ENCODE data around the gene ANKRD23.
"Not testable (repeated sequence)": the region's sequence is repeated elsewhere in the genome, so short reads cannot be mapped to it uniquely, and the experiment has no call there.

ANKRD23 gene

GRCh38 chr2:96867756-96868554 is 24.1 kb upstream of the ANKRD23 start:
- Histone ChIP-seq H3K4me3 (ENCODE audit: low read depth, low read length) (peak overlapping the region; percentile 91), H3K27ac (ENCODE audit: low read depth, low read length) (peak overlapping the region; percentile 96), H3K4me1 (ENCODE audit: control insufficient read depth, insufficient read depth, low read length) (peaks cover 19% of the 10 kb centered on the region), H3K9me3 (ENCODE audit: control insufficient read depth, insufficient read depth, low read length) (no peaks in the 10 kb centered on the region), H3K27me3 (ENCODE audit: control insufficient read depth, insufficient read depth, low read length) (peaks cover 10% of the 10 kb centered on the region), H3K9ac (ENCODE audit: low read depth, low read length) (peak overlapping the region; percentile 93), H3K36me3 (ENCODE audit: control insufficient read depth, insufficient read depth, low read length) (peaks cover 46% of the 10 kb centered on the region)

GRCh38 chr2:96866986-96867755 is 23.4 kb upstream of the ANKRD23 start:
- H3K9me3 ChIP-seq (ENCODE audit: control insufficient read depth, insufficient read depth, low read length), result no peaks in the 10 kb centered on the region
- no peak overlapping the region for H3K9ac ChIP-seq (ENCODE audit: low read depth, low read length)
- peaks cover 50% of the 10 kb centered on the region for H3K36me3 ChIP-seq (ENCODE audit: control insufficient read depth, insufficient read depth, low read length)
- H3K27me3 ChIP-seq (ENCODE audit: control insufficient read depth, insufficient read depth, low read length), result peaks cover 10% of the 10 kb centered on the region
- H3K27ac ChIP-seq (ENCODE audit: low read depth, low read length), result peak overlapping the region; percentile 96
- peaks cover 15% of the 10 kb centered on the region for H3K4me1 ChIP-seq (ENCODE audit: control insufficient read depth, insufficient read depth, low read length)
- H3K4me3 ChIP-seq (ENCODE audit: low read depth, low read length), result peak overlapping the region; percentile 91; the same call in 1 of the 2 replicates

DNA sequence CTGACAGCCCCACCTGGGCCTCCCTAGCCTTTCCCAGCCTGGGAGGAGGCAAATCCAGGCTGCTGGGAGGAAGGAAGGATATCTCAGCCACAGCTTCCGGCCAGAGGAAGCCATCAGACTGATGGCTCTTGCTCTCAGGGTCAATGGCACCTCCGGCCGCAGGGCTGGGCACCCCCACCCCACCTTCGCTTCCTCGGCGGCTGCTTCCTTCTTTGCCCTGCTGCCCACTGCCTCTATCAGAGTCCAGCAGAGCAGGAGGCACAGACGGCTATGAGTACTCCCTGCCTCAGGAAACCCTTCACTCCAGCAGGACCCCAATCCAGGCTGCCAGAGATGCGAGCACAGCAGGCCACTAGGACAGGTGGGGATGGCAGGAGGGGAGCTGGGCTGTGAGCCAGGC is 22.8 kb upstream of the ANKRD23 start:
- Histone ChIP-seq H3K27ac (ENCODE audit: low read depth, low read length) (no peak overlapping the region), H3K27me3 (ENCODE audit: control insufficient read depth, insufficient read depth, low read length) (peaks cover 10% of the 10 kb centered on the region), H3K9ac (ENCODE audit: low read depth, low read length) (no peak overlapping the region), H3K4me1 (ENCODE audit: control insufficient read depth, insufficient read depth, low read length) (peaks cover 15% of the 10 kb centered on the region), H3K9me3 (ENCODE audit: control insufficient read depth, insufficient read depth, low read length) (no peaks in the 10 kb centered on the region), H3K4me3 (ENCODE audit: low read depth, low read length) (no peak overlapping the region), H3K36me3 (ENCODE audit: control insufficient read depth, insufficient read depth, low read length) (peaks cover 56% of the 10 kb centered on the region)

DNA sequence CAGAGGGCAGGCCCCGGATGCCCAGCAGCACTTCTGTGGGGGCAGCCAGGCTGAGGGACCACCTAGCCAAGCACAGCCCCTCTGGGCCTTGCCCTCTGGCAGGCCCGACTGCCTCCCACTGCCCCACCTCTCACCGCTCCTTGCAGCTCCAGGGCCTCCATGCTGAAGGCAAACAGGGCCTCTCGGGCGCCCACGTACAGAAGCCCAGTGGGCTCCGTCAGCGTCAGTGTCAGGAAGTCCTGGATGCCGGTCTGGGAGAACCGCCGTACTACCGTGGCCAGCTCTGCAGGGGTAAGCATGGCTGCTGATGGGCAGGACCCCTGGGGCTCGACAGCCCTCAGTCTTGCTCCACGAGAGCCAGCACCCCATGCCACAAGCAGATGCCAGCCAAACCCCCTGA is 22.3 kb upstream of the ANKRD23 start:
- Histone ChIP-seq H3K27me3 (ENCODE audit: control insufficient read depth, insufficient read depth, low read length) (peaks cover 8% of the 10 kb centered on the region), H3K4me3 (ENCODE audit: low read depth, low read length) (no peak overlapping the region), H3K4me1 (ENCODE audit: control insufficient read depth, insufficient read depth, low read length) (peaks cover 14% of the 10 kb centered on the region), H3K9ac (ENCODE audit: low read depth, low read length) (no peak overlapping the region), H3K36me3 (ENCODE audit: control insufficient read depth, insufficient read depth, low read length) (peaks cover 60% of the 10 kb centered on the region), H3K9me3 (ENCODE audit: control insufficient read depth, insufficient read depth, low read length) (no peaks in the 10 kb centered on the region), H3K27ac (ENCODE audit: low read depth, low read length) (no peak overlapping the region)

DNA sequence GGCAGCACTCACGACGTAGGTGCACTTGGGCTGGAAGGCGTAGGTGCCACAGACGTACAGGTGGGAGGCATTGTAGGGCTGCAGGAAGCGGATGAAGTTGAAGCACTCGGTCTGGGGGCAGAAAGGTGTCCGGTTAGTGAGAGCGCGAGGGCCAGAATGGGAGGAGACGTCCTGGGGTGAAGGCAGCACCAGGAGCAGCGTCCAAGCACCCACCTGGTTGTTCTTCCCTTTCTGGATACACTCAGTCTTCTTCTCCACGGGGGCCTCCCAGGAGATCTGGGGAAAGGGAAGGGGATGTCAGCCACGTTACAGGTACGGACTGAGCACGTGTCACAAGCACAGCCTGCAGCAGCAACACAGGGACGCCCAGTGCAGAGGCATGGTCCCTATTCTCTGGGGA is 21.8 kb upstream of the ANKRD23 start:
- H3K4me1 ChIP-seq (ENCODE audit: control insufficient read depth, insufficient read depth, low read length), result peaks cover 9% of the 10 kb centered on the region
- H3K36me3 ChIP-seq (ENCODE audit: control insufficient read depth, insufficient read depth, low read length), result peaks cover 65% of the 10 kb centered on the region
- no peak overlapping the region for H3K9ac ChIP-seq (ENCODE audit: low read depth, low read length)
- H3K4me3 ChIP-seq (ENCODE audit: low read depth, low read length), result no peak overlapping the region
- H3K27ac ChIP-seq (ENCODE audit: low read depth, low read length), result no peak overlapping the region
- H3K9me3 ChIP-seq (ENCODE audit: control insufficient read depth, insufficient read depth, low read length), result no peaks in the 10 kb centered on the region
- H3K27me3 ChIP-seq (ENCODE audit: control insufficient read depth, insufficient read depth, low read length), result peaks cover 3% of the 10 kb centered on the region

DNA sequence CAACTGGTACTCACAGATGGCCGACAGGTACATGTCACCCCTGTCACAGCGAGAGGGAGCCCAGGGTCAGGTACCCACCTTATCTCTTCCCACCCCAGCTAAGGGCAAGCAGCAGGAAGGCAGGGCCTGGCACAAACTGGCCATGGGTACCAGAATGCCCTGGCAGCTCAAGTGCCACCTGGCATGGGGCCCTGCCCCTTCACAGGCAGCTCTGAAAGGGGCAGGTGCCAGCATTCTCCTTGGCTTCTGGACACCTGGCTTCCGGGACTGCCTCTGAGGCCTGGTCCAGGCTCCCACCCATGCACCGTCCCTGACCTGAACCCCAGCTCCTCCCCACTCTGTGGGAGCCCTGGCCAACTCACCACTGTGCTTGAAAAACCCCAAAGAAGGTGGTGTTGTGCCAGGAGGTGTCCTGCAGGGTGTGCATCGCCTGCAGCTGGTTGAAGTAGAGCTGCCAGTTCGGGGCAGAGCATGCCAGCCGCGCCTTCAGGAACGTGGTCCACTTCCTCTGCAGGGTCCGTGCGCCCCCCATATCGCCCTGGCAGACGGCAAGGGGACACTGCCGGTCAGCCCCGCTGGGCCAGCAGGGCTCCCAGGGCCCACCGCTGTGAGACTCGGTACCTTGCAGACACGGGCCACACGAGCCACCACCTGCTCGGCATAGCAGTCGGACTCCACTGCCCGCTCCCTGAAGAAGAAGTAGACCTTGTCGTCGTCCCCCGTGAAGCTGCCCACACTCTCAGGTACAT is 20.7 kb upstream of the ANKRD23 start:
- H3K9ac ChIP-seq (ENCODE audit: low read depth, low read length), result no peak overlapping the region
- peaks cover 7% of the 10 kb centered on the region; the same call in 1 of the 2 replicates for H3K4me1 ChIP-seq (ENCODE audit: control insufficient read depth, insufficient read depth, low read length)
- no peak overlapping the region for H3K4me3 ChIP-seq (ENCODE audit: low read depth, low read length)
- H3K9me3 ChIP-seq (ENCODE audit: control insufficient read depth, insufficient read depth, low read length), result no peaks in the 10 kb centered on the region
- no peak overlapping the region for H3K27ac ChIP-seq (ENCODE audit: low read depth, low read length)
- H3K27me3 ChIP-seq (ENCODE audit: control insufficient read depth, insufficient read depth, low read length), result no peaks in the 10 kb centered on the region
- peaks cover 73% of the 10 kb centered on the region for H3K36me3 ChIP-seq (ENCODE audit: control insufficient read depth, insufficient read depth, low read length)

- no peak overlapping the region for H3K27ac ChIP-seq (ENCODE audit: low read depth, low read length)
- H3K27me3 ChIP-seq (ENCODE audit: control insufficient read depth, insufficient read depth, low read length), result no peaks in the 10 kb centered on the region
- H3K4me1 ChIP-seq (ENCODE audit: control insufficient read depth, insufficient read depth, low read length), result peaks cover 14% of the 10 kb centered on the region; the same call in 1 of the 2 replicates
- no peaks in the 10 kb centered on the region for H3K9me3 ChIP-seq (ENCODE audit: control insufficient read depth, insufficient read depth, low read length)
- H3K4me3 ChIP-seq (ENCODE audit: low read depth, low read length), result no peak overlapping the region
- H3K9ac ChIP-seq (ENCODE audit: low read depth, low read length), result no peak overlapping the region
- peaks cover 73% of the 10 kb centered on the region for H3K36me3 ChIP-seq (ENCODE audit: control insufficient read depth, insufficient read depth, low read length)
Observed at GRCh38 chr2:96863575-96864342, 19.9 kb upstream of the ANKRD23 start.

DNA sequence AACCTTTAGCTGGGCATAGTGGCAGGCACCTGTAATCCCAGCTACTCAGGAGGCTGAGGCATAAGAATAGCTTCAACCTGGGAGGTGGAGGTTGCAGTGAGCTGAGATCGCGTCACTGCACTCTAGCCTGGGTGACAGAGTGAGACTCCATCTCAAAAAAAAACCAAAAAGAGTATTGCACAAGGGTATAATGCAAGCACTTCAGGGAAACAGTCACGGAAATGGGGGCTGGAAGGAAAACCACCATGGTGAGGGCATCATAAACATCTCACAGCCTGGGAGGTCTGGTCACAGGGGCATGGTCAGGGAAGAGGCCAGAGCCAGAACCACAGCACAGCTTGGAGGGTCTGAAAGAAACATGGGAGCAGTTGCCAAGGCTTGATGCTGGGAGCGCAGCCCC is 19.2 kb upstream of the ANKRD23 start:
- peaks cover 73% of the 10 kb centered on the region for H3K36me3 ChIP-seq (ENCODE audit: control insufficient read depth, insufficient read depth, low read length)
- not testable (repeated sequence) for H3K27me3 ChIP-seq (ENCODE audit: control insufficient read depth, insufficient read depth, low read length); H3K27ac ChIP-seq (ENCODE audit: low read depth, low read length); H3K9ac ChIP-seq (ENCODE audit: low read depth, low read length); H3K9me3 ChIP-seq (ENCODE audit: control insufficient read depth, insufficient read depth, low read length); H3K4me3 ChIP-seq (ENCODE audit: low read depth, low read length)
- peaks cover 14% of the 10 kb centered on the region; the same call in 1 of the 2 replicates for H3K4me1 ChIP-seq (ENCODE audit: control insufficient read depth, insufficient read depth, low read length)

GRCh38 chr2:96861074-96861473 is 17.3 kb upstream of the ANKRD23 start:
- H3K4me3 ChIP-seq (ENCODE audit: low read depth, low read length), result no peak overlapping the region
- H3K27me3 ChIP-seq (ENCODE audit: control insufficient read depth, insufficient read depth, low read length), result no peaks in the 10 kb centered on the region
- peaks cover 15% of the 10 kb centered on the region; the same call in 1 of the 2 replicates for H3K4me1 ChIP-seq (ENCODE audit: control insufficient read depth, insufficient read depth, low read length)
- no peaks in the 10 kb centered on the region for H3K9me3 ChIP-seq (ENCODE audit: control insufficient read depth, insufficient read depth, low read length)
- H3K9ac ChIP-seq (ENCODE audit: low read depth, low read length), result no peak overlapping the region
- H3K36me3 ChIP-seq (ENCODE audit: control insufficient read depth, insufficient read depth, low read length), result peaks cover 58% of the 10 kb centered on the region
- H3K27ac ChIP-seq (ENCODE audit: low read depth, low read length), result no peak overlapping the region
